Calu3 (cell line): ENCODE measurements around the gene C22orf39. TPM values are rescaled to one million over a fixed set of nuclear protein-coding genes. Genes with fewer than 3 reads are reported as not detected.

ENCODE experiments used
- BruUV-seq: library from RNA; stranded (reverse); fragments of 400-500 nt; replicated peaks from 2 replicates; lab custom pipeline; 2021; lab: Mats Ljungman, UMichigan
- CTCF ChIA-PET: fragments of 300-600 bp; sonication (Branson Sonifier 250); formaldehyde crosslinking; loops from one replicate; lab custom pipeline; 2022; ENCODE audit warnings: antibody characterized with exemption; lab: Charles Lee
- DNase-seq: peaks from one replicate; pipeline ENCODE4 v3.0.0; 2022
- H3K27ac Mint-ChIP-seq: one replicate; pipeline ENCODE4 v1.8.0; 2022; ENCODE audit warnings: mixed read lengths; ENCODE audit not compliant: unreplicated experiment
- H3K27me3 Mint-ChIP-seq: one replicate; pipeline ENCODE4 v1.8.0; 2022; ENCODE audit warnings: mixed read lengths; ENCODE audit not compliant: unreplicated experiment
- H3K36me3 Mint-ChIP-seq: one replicate; pipeline ENCODE4 v1.8.0; 2022; ENCODE audit warnings: mild to moderate bottlenecking, moderate library complexity, mixed read lengths; ENCODE audit not compliant: insufficient read depth, unreplicated experiment
- H3K4me1 Mint-ChIP-seq: one replicate; pipeline ENCODE4 v1.8.0; 2022; ENCODE audit warnings: mild to moderate bottlenecking, low read depth, mixed read lengths; ENCODE audit not compliant: unreplicated experiment
- H3K4me3 Mint-ChIP-seq: one replicate; pipeline ENCODE4 v1.8.0; 2022; ENCODE audit warnings: mild to moderate bottlenecking, low read depth, moderate library complexity, mixed read lengths; ENCODE audit not compliant: unreplicated experiment
- H3K9me3 Mint-ChIP-seq: one replicate; pipeline ENCODE4 v1.8.0; 2022; ENCODE audit warnings: low read depth, mixed read lengths; ENCODE audit not compliant: unreplicated experiment
- CTCF ChIP-seq: fragments of 200-600 bp; IDR thresholded peaks from one replicate; pipeline ENCODE4 v1.8.0; 2022; ENCODE audit warnings: antibody characterized with exemption; ENCODE audit not compliant: unreplicated experiment
- intact Hi-C: fragments of 100-400 bp; cut with micrococcal nuclease; formaldehyde crosslinking; loops from one replicate; pipeline ENCODE4 v1.10.0; 2022; ENCODE audit not compliant: unreplicated experiment
- total RNA-seq: library from RNA; stranded (reverse); gene quantifications from 2 replicates; pipeline ENCODE4 v1.2.3, GENCODE V29; 2022

Gene C22orf39
- total RNA-seq, 1 experiment from 2014 or later: 15.7 TPM

- DNase-seq: no peak
- H3K27ac Mint-ChIP-seq: peak overlapping the region; percentile 17
- no peak for TF ChIP-seq CTCF
- BruUV-seq: no TSS peak
- no peaks in the 10 kb centered on the region for H3K9me3 Mint-ChIP-seq
- CTCF ChIA-PET: no interaction called here
- peaks cover 31% of the 10 kb centered on the region for H3K4me1 Mint-ChIP-seq
- H3K36me3 Mint-ChIP-seq: peaks cover 60% of the 10 kb centered on the region
- H3K4me3 Mint-ChIP-seq: peak overlapping the region; percentile 93
- intact Hi-C loops: no loop called here
- H3K27me3 Mint-ChIP-seq: no peaks in the 10 kb centered on the region
Observed at GRCh38 chr22:19429950-19430889, 17.3 kb downstream of the C22orf39 start.

GRCh38 chr22:19424186-19424500 is 23.4 kb downstream of the C22orf39 start:
- no peak overlapping the region for H3K4me3 Mint-ChIP-seq
- peaks cover 39% of the 10 kb centered on the region for H3K4me1 Mint-ChIP-seq
- H3K9me3 Mint-ChIP-seq: no peaks in the 10 kb centered on the region
- no peak for DNase-seq
- CTCF ChIA-PET: no interaction called here
- no peak overlapping the region for H3K27ac Mint-ChIP-seq
- H3K36me3 Mint-ChIP-seq: peaks cover 12% of the 10 kb centered on the region
- intact Hi-C loops: no loop called here
- no TSS peak for BruUV-seq
- TF ChIP-seq CTCF: no peak
- no peaks in the 10 kb centered on the region for H3K27me3 Mint-ChIP-seq

- H3K27me3 Mint-ChIP-seq: no peaks in the 10 kb centered on the region
- no peak overlapping the region for H3K4me3 Mint-ChIP-seq
- H3K36me3 Mint-ChIP-seq: peaks cover 12% of the 10 kb centered on the region
- intact Hi-C loops: no loop called here
- peaks cover 39% of the 10 kb centered on the region for H3K4me1 Mint-ChIP-seq
- CTCF ChIA-PET: no interaction called here
- TF ChIP-seq CTCF: no peak
- DNase-seq: no peak
- H3K9me3 Mint-ChIP-seq: no peaks in the 10 kb centered on the region
- BruUV-seq: no TSS peak
- H3K27ac Mint-ChIP-seq: no peak overlapping the region
Observed at GRCh38 chr22:19422440-19423301, 24.8 kb downstream of the C22orf39 start.

GRCh38 chr22:19420321-19420720 is 27.2 kb downstream of the C22orf39 start:
- H3K9me3 Mint-ChIP-seq: no peaks in the 10 kb centered on the region
- H3K4me3 Mint-ChIP-seq: no peak overlapping the region
- no TSS peak for BruUV-seq
- intact Hi-C loops: no loop called here
- no peaks in the 10 kb centered on the region for H3K27me3 Mint-ChIP-seq
- H3K4me1 Mint-ChIP-seq: peaks cover 22% of the 10 kb centered on the region
- no peaks in the 10 kb centered on the region for H3K36me3 Mint-ChIP-seq
- TF ChIP-seq CTCF: no peak
- no peak overlapping the region for H3K27ac Mint-ChIP-seq
- DNase-seq: no peak
- CTCF ChIA-PET: interaction anchor here (0.6 kb wide), 1 partner anchor 49 kb away, joined by 6 read pairs; no protein-coding TSS in a partner anchor
